Measurements from ENCODE around the gene GRIK1. TPM values are rescaled to one million over a fixed set of nuclear protein-coding genes. Genes with fewer than 3 reads are reported as not detected.

The GRIK1 gene
- total RNA-seq, 4 donors from 2014 or later, result 0.15 to 0.29 (median 0.27) TPM; not detected in 1

- Histone ChIP-seq H3K36me3 (no peaks in the 10 kb centered on the region), H3K9me3 (no peaks in the 10 kb centered on the region), H3K27ac (no peak overlapping the region), H3K4me3 (replicated peaks in 1 of 3) (no peak overlapping the region), H3K27me3 (no peaks in the 10 kb centered on the region), H3K4me1 (no peaks in the 10 kb centered on the region)
- 94 to 97% methylated on average over 1 of the region's 1 CpG for WGBS, 2 donors
- DNase-seq, result no peak
- intact Hi-C loops (cut with DNase I), result no loop called here
- TF ChIP-seq POLR2A (IDR thresholded peaks at IDR 0.05) (no peak), CTCF (IDR thresholded peaks at IDR 0.05) (no peak)
Measured at GRCh38 chr21:29696937-29697336, 242.9 kb downstream of the GRIK1 start.

DNA sequence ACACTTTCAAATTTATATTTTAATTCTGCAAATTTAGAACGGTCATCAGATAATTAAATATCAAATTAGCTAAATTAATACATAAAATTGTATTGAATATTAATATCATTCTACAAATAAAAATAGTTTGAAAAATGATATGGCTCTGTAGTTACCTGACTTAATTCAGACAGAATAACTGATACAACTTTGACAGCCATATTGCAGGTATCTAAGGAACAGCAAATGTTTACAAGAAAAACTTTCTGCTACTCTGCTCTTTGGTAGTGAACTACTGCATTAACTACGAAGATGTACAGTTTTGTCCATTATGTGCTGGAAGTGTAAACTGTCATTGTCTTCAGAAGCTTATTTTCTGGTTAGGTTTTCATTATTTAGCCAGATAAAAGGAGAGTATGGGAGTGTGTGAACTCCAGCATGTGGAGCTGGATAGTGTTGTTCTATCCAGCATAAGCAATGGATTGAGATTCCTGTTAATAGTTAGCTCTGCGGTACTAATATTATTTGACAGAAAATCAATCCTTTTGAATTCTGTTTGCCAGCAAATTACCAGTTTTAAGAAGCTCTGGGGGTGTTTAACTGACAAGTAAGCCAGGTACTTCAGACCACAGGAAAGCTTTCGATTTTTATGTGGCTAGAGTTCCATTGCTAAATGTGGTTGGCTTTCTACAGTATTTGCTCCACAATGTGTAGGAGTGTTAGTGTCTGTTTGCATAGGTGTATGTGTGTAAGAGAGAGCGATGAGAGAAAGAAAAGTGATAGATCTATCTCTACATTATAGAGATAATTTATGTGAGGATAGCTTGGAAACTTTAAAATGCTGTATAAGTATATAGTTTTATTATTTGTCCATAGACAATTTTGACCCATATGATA is 247.9 kb downstream of the GRIK1 start:
- Histone ChIP-seq H3K4me1 (no peaks in the 10 kb centered on the region), H3K4me3 (replicated peaks in 1 of 3) (no peak overlapping the region), H3K36me3 (no peaks in the 10 kb centered on the region), H3K27ac (no peak overlapping the region), H3K9me3 (no peaks in the 10 kb centered on the region), H3K27me3 (no peaks in the 10 kb centered on the region)
- intact Hi-C loops (cut with DNase I), result no loop called here
- no peak for TF ChIP-seq POLR2A (IDR thresholded peaks at IDR 0.05)
- TF ChIP-seq CTCF (IDR thresholded peaks at IDR 0.05), result no peak
- no peak for DNase-seq
- WGBS, 2 donors, result 85 to 88% methylated on average over 5 of the region's 5 CpGs

GRCh38 chr21:29689753-29690152 is 250.0 kb downstream of the GRIK1 start:
- Histone ChIP-seq H3K36me3 (no peaks in the 10 kb centered on the region), H3K27ac (no peak overlapping the region), H3K9me3 (no peaks in the 10 kb centered on the region), H3K4me1 (no peaks in the 10 kb centered on the region), H3K27me3 (no peaks in the 10 kb centered on the region), H3K4me3 (replicated peaks in 1 of 3) (no peak overlapping the region)
- TF ChIP-seq POLR2A (IDR thresholded peaks at IDR 0.05), result no peak
- TF ChIP-seq CTCF (IDR thresholded peaks at IDR 0.05), result no peak
- intact Hi-C loops (cut with DNase I), result no loop called here
- 79 to 88% methylated on average over 6 of the region's 6 CpGs for WGBS, 2 donors
- DNase-seq, result no peak

- 94 to 99% methylated on average over 1 of the region's 1 CpG for WGBS, 2 donors
- intact Hi-C loops (cut with DNase I), result no loop called here
Measured at GRCh38 chr21:29684106-29684505, 255.7 kb downstream of the GRIK1 start.

More at GRCh38 chr21:29684106-29684505, 255.7 kb downstream of the GRIK1 start:
- Histone ChIP-seq H3K27ac (no peak overlapping the region), H3K27me3 (no peaks in the 10 kb centered on the region), H3K4me1 (no peaks in the 10 kb centered on the region), H3K4me3 (replicated peaks in 1 of 3) (no peak overlapping the region), H3K36me3 (no peaks in the 10 kb centered on the region), H3K9me3 (no peaks in the 10 kb centered on the region)
- TF ChIP-seq CTCF (IDR thresholded peaks at IDR 0.05), result no peak
- DNase-seq, result no peak

All from thyroid gland (tissue), 4 donors.